Measurements from ENCODE around the gene SPATC1L. TPM values are rescaled to one million over a fixed set of nuclear protein-coding genes. Genes with fewer than 3 reads are reported as not detected.
A peak's percentile ranks its signal among the peaks of the same experiment; 100 is the strongest.
"Not testable (repeated sequence)": the region's sequence is repeated elsewhere in the genome, so short reads cannot be mapped to it uniquely, and the experiment has no call there.

The SPATC1L gene
- total RNA-seq = 10 to 100 TPM in 1 of 2 donors, 1 to 10 TPM in 1; 10.0 to 11.0 TPM
- long read RNA-seq, transcript SPATC1L-202 (4 exons, 1,182 nt) = major isoform, 5 of 7 reads
- long read RNA-seq, partial matches to known transcripts = 2 of 7 reads
- long read RNA-seq, other reads (novel, unspliced or antisense) = 0 of 7 reads

- intact Hi-C loops (cut with DNase I) = no loop called here
- DNase-seq = peak; percentile 79
- ATAC-seq = peak; percentile 65 to 83
Observed at GRCh38 chr21:46183910-46184624, at the start of gene SPATC1L. TSS of gene SPATC1L (minus strand) at chr21:46184459. CDS start at chr21:46182816, 1,643 bp downstream.

- intact Hi-C loops (cut with DNase I) = loop anchor here (5.0 to 10.0 kb wide), 4 partner anchors 43 to 255 kb away; partner anchors contain the start of gene FTCD (in 1 of the 2)
- ATAC-seq (no peak), DNase-seq (no peak)
Observed at GRCh38 chr21:46229923-46230260, 45.6 kb upstream of the SPATC1L start.

- peak; percentile 13 to 52 for ATAC-seq
Observed at GRCh38 chr21:46229133-46229922, 45.1 kb upstream of the SPATC1L start.

DNA sequence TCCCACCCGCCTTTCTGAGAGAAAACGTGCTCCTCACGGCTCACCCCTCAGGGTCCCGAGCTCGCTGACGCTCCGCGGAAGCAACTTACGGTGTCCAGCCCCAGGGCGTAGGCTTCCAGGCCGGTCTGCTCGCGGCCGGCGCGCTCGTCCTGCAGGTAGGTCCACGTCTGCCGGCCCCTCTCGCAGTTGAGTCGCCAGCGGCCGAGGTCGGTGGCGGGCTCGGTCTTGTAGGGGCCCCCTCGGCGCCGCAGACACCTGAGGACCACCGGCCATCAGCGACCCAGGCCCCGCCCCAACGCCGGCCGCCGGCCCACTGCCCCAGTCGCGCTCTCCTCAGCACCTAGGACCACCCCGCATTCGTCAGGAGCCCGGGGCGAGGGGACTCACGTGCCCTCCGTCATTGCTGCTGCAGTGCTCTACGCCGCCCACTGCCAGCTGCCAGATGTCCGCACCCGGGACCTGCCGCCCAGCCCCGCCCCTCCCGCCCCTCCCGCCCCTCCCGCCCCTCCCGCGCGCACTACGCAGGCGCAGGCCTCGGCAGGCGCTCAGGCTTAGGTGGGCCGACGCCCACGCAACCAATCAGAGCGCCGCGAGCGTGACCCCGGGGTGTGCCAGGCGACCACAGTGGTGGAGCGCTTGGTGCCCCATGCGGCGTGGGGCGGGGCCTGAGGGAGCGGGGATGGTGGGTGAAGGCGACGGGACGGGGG lies 44.2 kb upstream of the SPATC1L start, which contains the start of gene LSS:
LSS (minus strand) TSS at position 430 of the 707 bp plus-strand sequence; CDS start at position 401, 29 bp downstream.
- intact Hi-C loops (cut with DNase I) = loop anchor here in 1 of 2 donors (5.0 to 10.0 kb wide), 2 partner anchors 41 to 254 kb away; no protein-coding TSS in a partner anchor
- DNase-seq (peak; percentile 99), ATAC-seq (peak; percentile 94)

More at GRCh38 chr21:46229133-46229922, 45.1 kb upstream of the SPATC1L start:
- intact Hi-C loops (cut with DNase I) = loop anchor here in 1 of 2 donors (5.0 to 10.0 kb wide), 2 partner anchors 42 to 255 kb away; no protein-coding TSS in a partner anchor
- DNase-seq = no peak

- intact Hi-C loops (cut with DNase I) = loop anchor here in 1 of 2 donors (5.0 to 10.0 kb wide), 2 partner anchors 41 to 253 kb away; no protein-coding TSS in a partner anchor
- peak in 1 of 2 donors; percentile 7 for ATAC-seq
- DNase-seq = no peak
Observed at GRCh38 chr21:46227811-46228344, 43.6 kb upstream of the SPATC1L start.

DNA sequence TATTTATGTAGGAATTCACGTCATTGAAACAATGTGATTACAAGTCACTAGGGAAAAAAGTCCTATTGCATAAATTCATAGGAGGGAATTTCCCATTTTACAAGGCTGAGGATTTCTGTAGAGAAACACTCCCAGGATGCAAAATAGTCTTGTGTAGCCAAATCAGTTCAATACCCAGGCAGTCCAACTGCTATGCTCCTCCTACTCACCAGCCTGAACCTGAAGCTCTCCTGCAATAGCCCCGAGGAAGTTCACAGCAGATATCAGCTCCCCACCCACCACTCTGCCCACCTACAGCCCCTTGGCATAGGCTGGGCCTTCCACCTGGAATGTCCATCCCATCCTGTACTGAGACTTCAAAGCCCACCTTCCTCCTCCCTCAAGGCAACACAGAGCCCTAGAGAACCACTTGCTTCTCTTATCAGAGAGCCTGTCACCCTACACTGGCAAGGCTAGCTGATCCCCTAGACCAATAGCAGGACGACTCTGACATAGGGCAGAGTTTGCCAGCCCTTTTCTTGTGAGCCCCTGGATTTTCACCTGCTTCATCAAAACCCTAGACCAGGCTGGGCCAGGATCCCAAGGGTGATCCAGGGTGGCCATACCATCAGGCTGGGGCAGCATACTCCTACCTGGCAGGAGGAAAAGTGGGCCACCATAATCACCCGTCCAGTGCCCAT lies 42.8 kb upstream of the SPATC1L start:
- intact Hi-C loops (cut with DNase I) = loop anchor here in 1 of 2 donors (5.0 to 10.0 kb wide), 2 partner anchors 40 to 252 kb away; no protein-coding TSS in a partner anchor
- ATAC-seq (no peak), DNase-seq (no peak)

GRCh38 chr21:46226146-46226545 lies 41.9 kb upstream of the SPATC1L start:
- DNase-seq (no peak), ATAC-seq (peak in 1 of 2 donors; percentile 9)
- intact Hi-C loops (cut with DNase I) = loop anchor here in 1 of 2 donors (5.0 to 10.0 kb wide), 2 partner anchors 39 to 251 kb away; no protein-coding TSS in a partner anchor

GRCh38 chr21:46223661-46224060 lies 39.4 kb upstream of the SPATC1L start:
- not testable (repeated sequence) for ATAC-seq, DNase-seq
- intact Hi-C loops (cut with DNase I) = loop anchor here in 1 of 2 donors (5.0 to 10.0 kb wide), 2 partner anchors 81 to 249 kb away; no protein-coding TSS in a partner anchor

DNA sequence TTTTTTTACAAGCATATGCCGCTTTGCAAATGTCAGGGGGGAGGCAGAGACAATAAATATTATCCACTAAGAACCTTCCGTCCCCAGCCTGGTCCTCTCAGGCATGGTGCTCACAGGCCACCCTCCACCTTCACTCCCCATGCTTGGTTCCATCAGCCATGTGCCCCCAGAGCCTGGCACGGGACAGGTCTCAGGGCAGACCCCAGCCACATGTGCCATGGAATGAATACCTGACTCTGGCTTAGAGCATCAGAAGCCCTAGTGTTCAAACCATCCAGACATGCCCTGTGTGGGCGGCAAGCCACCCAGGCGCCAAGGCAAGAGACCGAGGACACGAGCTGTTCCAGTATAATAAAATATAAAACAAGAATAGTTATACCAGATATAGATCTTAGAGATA lies 39.0 kb upstream of the SPATC1L start:
- no peak for DNase-seq
- no peak for ATAC-seq
- intact Hi-C loops (cut with DNase I) = loop anchor here in 1 of 2 donors (5.0 to 10.0 kb wide), 2 partner anchors 81 to 248 kb away; no protein-coding TSS in a partner anchor

GRCh38 chr21:46222436-46223116 lies 38.3 kb upstream of the SPATC1L start:
- ATAC-seq (no peak), DNase-seq (no peak)
- intact Hi-C loops (cut with DNase I) = loop anchor here in 1 of 2 donors (5.0 to 10.0 kb wide), 2 partner anchors 80 to 248 kb away; no protein-coding TSS in a partner anchor

GRCh38 chr21:46221664-46222435 lies 37.6 kb upstream of the SPATC1L start:
- peak; percentile 44 to 66 for ATAC-seq
- DNase-seq = no peak
- intact Hi-C loops (cut with DNase I) = loop anchor here in 1 of 2 donors (5.0 to 10.0 kb wide), 2 partner anchors 80 to 247 kb away; no protein-coding TSS in a partner anchor

DNA sequence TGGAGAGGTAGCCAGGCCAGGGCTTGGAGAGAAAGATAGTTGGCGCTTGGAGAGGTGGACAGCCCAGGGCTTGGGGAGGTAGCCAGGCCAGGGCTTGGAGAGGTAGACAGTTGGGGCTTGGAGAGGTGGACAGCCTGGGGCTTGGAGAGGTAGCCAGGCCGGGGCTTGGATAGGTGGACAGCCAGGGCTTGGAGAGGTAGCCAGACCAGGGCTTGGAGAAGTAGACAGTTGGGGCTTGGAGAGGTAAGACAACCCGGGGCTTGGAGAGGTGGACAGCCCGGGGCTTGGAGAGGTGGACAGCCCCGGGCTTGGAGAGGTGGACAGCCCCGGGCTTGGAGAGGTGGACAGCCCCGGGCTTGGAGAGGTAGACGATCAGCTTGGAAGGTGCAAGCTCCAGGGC lies 36.6 kb upstream of the SPATC1L start:
- ATAC-seq = no peak
- intact Hi-C loops (cut with DNase I) = loop anchor here in 1 of 2 donors (5.0 to 10.0 kb wide), 2 partner anchors 79 to 246 kb away; no protein-coding TSS in a partner anchor
- no peak for DNase-seq

- intact Hi-C loops (cut with DNase I) = loop anchor here in 1 of 2 donors (5.0 to 10.0 kb wide), 2 partner anchors 78 to 246 kb away; no protein-coding TSS in a partner anchor
- ATAC-seq (no peak), DNase-seq (no peak)
Observed at GRCh38 chr21:46220275-46220810, 36.1 kb upstream of the SPATC1L start.

GRCh38 chr21:46219591-46220239 lies 35.5 kb upstream of the SPATC1L start:
- DNase-seq (no peak), ATAC-seq (peak; percentile 27 to 45)
- intact Hi-C loops (cut with DNase I) = loop anchor here in 1 of 2 donors (5.0 to 10.0 kb wide), 2 partner anchors 77 to 245 kb away; no protein-coding TSS in a partner anchor
